HFFc6 (cell line): ENCODE results near the gene PARD3. TPM values are rescaled to one million over a fixed set of nuclear protein-coding genes. Genes with fewer than 3 reads are reported as not detected.
"Not testable (repeated sequence)": the region's sequence is repeated elsewhere in the genome, so short reads cannot be mapped to it uniquely, and the experiment has no call there.

ENCODE experiments used
- DNase-seq: peaks from one replicate; pipeline ENCODE4 v3.0.0-alpha.2; 2018
- H3K27ac Mint-ChIP-seq: 2 replicates; pipeline ENCODE4 v1.8.0; 2020; ENCODE audit warnings: mild to moderate bottlenecking, mixed read lengths
- H3K27me3 Mint-ChIP-seq: 2 replicates; pipeline ENCODE4 v1.8.0; 2021; ENCODE audit warnings: mild to moderate bottlenecking, moderate library complexity, mixed read lengths; ENCODE audit not compliant: insufficient read depth
- H3K36me3 Mint-ChIP-seq: 2 replicates; pipeline ENCODE4 v1.8.0; 2021; ENCODE audit warnings: low read depth, mixed read lengths
- H3K4me1 Mint-ChIP-seq: 2 replicates; pipeline ENCODE4 v1.8.0; 2020; ENCODE audit warnings: low read depth, mixed read lengths
- H3K4me3 Mint-ChIP-seq: 2 replicates; pipeline ENCODE4 v1.8.0; 2020; ENCODE audit warnings: mild to moderate bottlenecking, moderate library complexity, mixed read lengths
- H3K9me3 Mint-ChIP-seq: 2 replicates; pipeline ENCODE4 v1.8.0; 2020; ENCODE audit warnings: mild to moderate bottlenecking, mixed read lengths
- total RNA-seq, 6 experiments: library from RNA; stranded (reverse); fragmentation: NEBNext Ultra II Directional; extraction: Animal tissue kit (Norgen Biotek cat#: 25700); gene quantifications; 2 replicates in 1 of 6; 3 replicates in 5 of 6; pipeline ENCODE4 v1.2.3, GENCODE V29; 2021
- TF ChIP-seq, protein P1 (sequence below): fragments of 200-600 bp; sonication (generic); IDR thresholded peaks from 2 replicates; pipeline ENCODE4 v1.5.0; 2021; ENCODE audit warnings: antibody characterized with exemption, mild to moderate bottlenecking

Gene PARD3
- total RNA-seq, 6 experiments from 2014 or later: 19.9 to 24.3 (median 23.1) TPM

DNA sequence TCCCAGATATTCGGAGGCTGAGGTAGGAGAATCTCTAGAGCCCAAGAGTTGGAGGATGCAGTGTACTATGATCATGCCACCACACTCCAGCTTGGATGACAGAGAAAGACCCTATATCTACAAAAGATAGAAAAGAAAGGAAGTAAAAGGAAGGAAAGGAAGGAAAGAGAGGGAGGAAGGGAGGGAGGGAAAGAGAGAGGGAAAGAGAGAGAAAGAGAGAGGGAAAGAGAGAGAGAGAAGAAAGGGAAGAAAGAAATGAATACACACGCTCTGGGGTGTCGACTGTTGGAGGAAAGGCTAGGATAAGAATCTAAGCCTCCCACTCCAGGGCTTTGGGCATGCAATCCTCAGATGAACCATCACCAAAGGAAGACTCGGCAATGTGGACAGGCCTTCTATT is 69.9 kb downstream of the PARD3 start:
- no peaks in the 10 kb centered on the region; the same call in 1 of the 2 replicates for H3K27me3 Mint-ChIP-seq
- no peak overlapping the region for H3K27ac Mint-ChIP-seq
- peaks cover 31% of the 10 kb centered on the region for H3K4me1 Mint-ChIP-seq
- no peak for DNase-seq
- H3K36me3 Mint-ChIP-seq: peaks cover 7% of the 10 kb centered on the region
- H3K4me3 Mint-ChIP-seq: no peak overlapping the region
- H3K9me3 Mint-ChIP-seq: no peaks in the 10 kb centered on the region
- TF ChIP-seq, protein P1, sequence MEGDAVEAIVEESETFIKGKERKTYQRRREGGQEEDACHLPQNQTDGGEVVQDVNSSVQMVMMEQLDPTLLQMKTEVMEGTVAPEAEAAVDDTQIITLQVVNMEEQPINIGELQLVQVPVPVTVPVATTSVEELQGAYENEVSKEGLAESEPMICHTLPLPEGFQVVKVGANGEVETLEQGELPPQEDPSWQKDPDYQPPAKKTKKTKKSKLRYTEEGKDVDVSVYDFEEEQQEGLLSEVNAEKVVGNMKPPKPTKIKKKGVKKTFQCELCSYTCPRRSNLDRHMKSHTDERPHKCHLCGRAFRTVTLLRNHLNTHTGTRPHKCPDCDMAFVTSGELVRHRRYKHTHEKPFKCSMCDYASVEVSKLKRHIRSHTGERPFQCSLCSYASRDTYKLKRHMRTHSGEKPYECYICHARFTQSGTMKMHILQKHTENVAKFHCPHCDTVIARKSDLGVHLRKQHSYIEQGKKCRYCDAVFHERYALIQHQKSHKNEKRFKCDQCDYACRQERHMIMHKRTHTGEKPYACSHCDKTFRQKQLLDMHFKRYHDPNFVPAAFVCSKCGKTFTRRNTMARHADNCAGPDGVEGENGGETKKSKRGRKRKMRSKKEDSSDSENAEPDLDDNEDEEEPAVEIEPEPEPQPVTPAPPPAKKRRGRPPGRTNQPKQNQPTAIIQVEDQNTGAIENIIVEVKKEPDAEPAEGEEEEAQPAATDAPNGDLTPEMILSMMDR: no peak

DNA sequence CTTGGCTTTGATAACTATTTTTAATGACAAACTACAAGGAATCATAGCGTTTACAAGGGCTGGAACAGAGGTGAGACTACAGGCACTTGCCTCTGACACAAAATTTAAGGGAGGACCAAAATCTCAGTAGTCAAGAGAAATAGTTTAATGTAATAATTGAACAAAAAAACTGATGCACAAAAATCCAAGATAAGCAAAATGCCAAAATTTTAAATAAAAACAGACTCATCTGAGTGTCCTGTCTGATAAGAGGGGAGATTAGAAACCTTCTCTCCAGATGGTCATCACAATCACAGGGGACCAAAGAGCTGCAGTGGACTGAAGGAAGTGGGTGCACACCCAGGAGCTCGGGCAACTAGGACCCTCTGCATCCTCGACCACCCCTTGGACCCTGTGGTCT is 70.5 kb downstream of the PARD3 start:
- H3K27ac Mint-ChIP-seq: no peak overlapping the region
- no peaks in the 10 kb centered on the region; the same call in 1 of the 2 replicates for H3K27me3 Mint-ChIP-seq
- DNase-seq: no peak

DNA sequence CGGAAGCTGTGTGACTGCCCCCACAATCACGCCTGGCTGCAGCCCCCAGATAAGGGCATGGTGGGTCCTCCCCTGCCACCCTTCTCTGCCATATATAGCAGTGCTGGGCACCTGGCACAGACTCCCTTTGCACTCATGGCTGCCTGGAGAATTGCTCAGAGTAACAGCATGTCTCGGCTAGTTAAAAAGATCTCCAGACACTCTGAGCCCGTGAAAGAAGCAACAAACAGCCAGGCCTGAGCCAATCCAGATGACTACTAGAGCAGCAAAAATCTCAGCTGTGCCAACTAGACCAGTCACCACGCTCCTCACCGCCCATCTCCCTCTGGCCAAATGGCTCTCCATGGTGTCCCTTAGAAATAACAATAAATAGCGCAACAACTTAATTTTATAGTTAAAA is 71.3 kb downstream of the PARD3 start:
- Mint-ChIP-seq H3K9me3 (no peaks in the 10 kb centered on the region), H3K27ac (no peak overlapping the region), H3K36me3 (peaks cover 7% of the 10 kb centered on the region)

More for the DNA sequence above, 70.5 kb downstream of the PARD3 start:
- no peak overlapping the region for H3K4me3 Mint-ChIP-seq
- TF ChIP-seq, protein P1: no peak
- H3K9me3 Mint-ChIP-seq: no peaks in the 10 kb centered on the region
- peaks cover 38% of the 10 kb centered on the region for H3K4me1 Mint-ChIP-seq
- peaks cover 7% of the 10 kb centered on the region for H3K36me3 Mint-ChIP-seq

DNA sequence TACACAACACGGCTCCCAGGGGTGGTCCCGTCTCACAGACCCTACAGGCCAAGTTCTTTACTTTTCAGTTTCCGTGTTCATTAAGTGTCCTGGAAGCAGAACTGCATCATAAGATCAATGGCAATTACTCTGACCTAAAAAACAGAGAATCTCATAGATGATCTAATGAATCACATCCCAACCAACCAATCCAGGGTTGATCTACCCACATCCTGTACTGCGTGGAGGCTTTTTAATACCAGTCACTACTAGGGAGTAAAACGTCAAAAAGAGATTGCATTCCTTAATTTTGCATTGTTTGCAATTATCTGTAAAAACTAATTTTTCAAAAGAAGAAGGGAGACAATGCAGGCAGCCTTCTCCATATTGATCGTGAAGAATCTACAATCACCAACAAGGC is 72.6 kb downstream of the PARD3 start:
- no peaks in the 10 kb centered on the region for H3K9me3 Mint-ChIP-seq
- H3K27ac Mint-ChIP-seq: 0 out of 2 replicates have a peak overlapping the region, but pooled peaks have one; percentile 6
- peaks cover 7% of the 10 kb centered on the region for H3K36me3 Mint-ChIP-seq
- DNase-seq: peak; percentile 28
- TF ChIP-seq, protein P1: no peak
- no peaks in the 10 kb centered on the region for H3K27me3 Mint-ChIP-seq
- peaks cover 39% of the 10 kb centered on the region for H3K4me1 Mint-ChIP-seq
- no peak overlapping the region for H3K4me3 Mint-ChIP-seq

More for the DNA sequence above, 71.3 kb downstream of the PARD3 start:
- DNase-seq: no peak
- Mint-ChIP-seq H3K27me3 (no peaks in the 10 kb centered on the region; the same call in 1 of the 2 replicates), H3K4me3 (no peak overlapping the region), H3K4me1 (peaks cover 39% of the 10 kb centered on the region)
- TF ChIP-seq, protein P1: no peak

DNA sequence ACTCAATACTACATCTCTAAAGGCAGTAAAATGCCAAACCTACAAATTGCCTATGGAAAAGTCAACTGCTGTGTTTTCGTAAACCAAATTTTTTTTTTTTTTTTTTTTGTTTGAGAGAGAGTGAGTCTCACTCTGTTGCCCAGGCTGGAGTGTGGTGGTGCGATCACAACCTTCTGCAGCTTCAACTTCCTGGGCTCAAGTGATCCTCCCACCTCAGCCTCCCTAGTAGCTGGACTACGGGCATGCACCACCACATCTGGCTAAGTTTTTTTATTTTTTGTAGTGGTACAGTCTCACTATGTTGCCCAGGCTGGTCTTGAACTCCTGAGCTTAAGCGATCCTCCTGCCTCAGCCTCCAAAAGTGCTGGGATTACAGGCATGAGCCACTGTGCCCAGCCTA is 74.0 kb downstream of the PARD3 start:
- H3K4me1 Mint-ChIP-seq: peaks cover 39% of the 10 kb centered on the region
- H3K9me3 Mint-ChIP-seq, DNase-seq, H3K27me3 Mint-ChIP-seq, H3K4me3 Mint-ChIP-seq, H3K27ac Mint-ChIP-seq, H3K36me3 Mint-ChIP-seq: not testable (repeated sequence)

DNA sequence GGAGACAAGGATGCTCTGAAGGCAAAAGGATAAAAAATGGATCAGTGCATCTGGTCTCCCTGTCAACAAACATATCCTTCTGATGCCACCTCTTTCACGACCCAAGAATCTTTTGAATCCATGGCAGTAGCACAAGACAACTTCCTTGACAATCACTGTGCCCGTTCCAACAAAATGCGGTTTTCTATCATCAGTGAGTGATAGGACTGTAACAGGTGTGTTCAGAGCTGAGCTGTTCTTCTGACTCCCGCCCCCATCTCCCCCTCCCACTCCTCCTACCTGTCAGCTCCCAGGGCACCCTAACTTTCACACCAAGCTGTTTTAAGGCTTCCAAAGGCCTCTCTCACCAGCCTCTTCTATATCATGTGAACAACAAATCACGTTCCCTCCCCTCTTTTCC is 74.8 kb downstream of the PARD3 start:
- peak overlapping the region; percentile 29; the same call in 1 of the 2 replicates for H3K27ac Mint-ChIP-seq

More for the DNA sequence above, 74.8 kb downstream of the PARD3 start:
- H3K36me3 Mint-ChIP-seq: peaks cover 7% of the 10 kb centered on the region
- no peaks in the 10 kb centered on the region for H3K9me3 Mint-ChIP-seq
- DNase-seq: no peak
- H3K27me3 Mint-ChIP-seq: no peaks in the 10 kb centered on the region
- peaks cover 39% of the 10 kb centered on the region for H3K4me1 Mint-ChIP-seq
- peak overlapping the region; percentile 74 for H3K4me3 Mint-ChIP-seq
- TF ChIP-seq, protein P1: no peak
